GM21529 (cell line): ENCODE data around the gene GNB2.

Experiments
- ATAC-seq: cut with Tn5 transposase; IDR thresholded peaks from one replicate; pipeline ENCODE4 v1.9.1; 2021; ENCODE audit not compliant: unreplicated experiment

Gene GNB2

GRCh38 chr7:100680576-100681271 lies 7.2 kb downstream of the GNB2 start:
- no peak for ATAC-seq

GRCh38 chr7:100681491-100682227 lies 8.1 kb downstream of the GNB2 start:
- ATAC-seq = no peak

- ATAC-seq = no peak
These were observed 8.7 kb downstream of the GNB2 start for GRCh38 chr7:100682228-100682741.

- ATAC-seq = no peak
These were observed 9.6 kb downstream of the GNB2 start for GRCh38 chr7:100682991-100683658.

- no peak for ATAC-seq
These were observed 10.4 kb downstream of the GNB2 start for GRCh38 chr7:100683659-100684533.

- no peak for ATAC-seq
These were observed 11.0 kb downstream of the GNB2 start for GRCh38 chr7:100684534-100685042.

- no peak for ATAC-seq
These were observed 11.6 kb downstream of the GNB2 start for GRCh38 chr7:100685049-100685605.

GRCh38 chr7:100685631-100686145 lies 12.1 kb downstream of the GNB2 start:
- ATAC-seq = no peak

- no peak for ATAC-seq
These were observed 12.8 kb downstream of the GNB2 start for GRCh38 chr7:100686201-100686821.

- ATAC-seq = no peak
These were observed 13.3 kb downstream of the GNB2 start for GRCh38 chr7:100686822-100687211.

GRCh38 chr7:100687261-100687660 lies 13.7 kb downstream of the GNB2 start:
- ATAC-seq = no peak

GRCh38 chr7:100687751-100688300 lies 14.3 kb downstream of the GNB2 start:
- ATAC-seq = no peak

GRCh38 chr7:100688326-100688860 lies 14.9 kb downstream of the GNB2 start:
- no peak for ATAC-seq

- ATAC-seq = no peak
These were observed 15.9 kb downstream of the GNB2 start for GRCh38 chr7:100689230-100690135.

GRCh38 chr7:100691676-100692577 lies 18.4 kb downstream of the GNB2 start:
- peak; percentile 46 for ATAC-seq

GRCh38 chr7:100692578-100692961 lies 19.0 kb downstream of the GNB2 start:
- no peak for ATAC-seq
